Neural cell (in vitro differentiated cells): ENCODE data around the gene KRT2. TPM values are rescaled to one million over a fixed set of nuclear protein-coding genes. Genes with fewer than 3 reads are reported as not detected.

Experiments
- H2AFZ ChIP-seq: fragments of 200-600, 300-800 bp; sonication (generic), shearing (Covaris generic); 2 replicates; pipeline ENCODE4 v1.6.0; 2014; ENCODE audit warnings: low read depth, mild to moderate bottlenecking, antibody characterized with exemption, low read length, moderate library complexity
- H3F3A ChIP-seq: fragments of 200-600 bp; shearing (Covaris generic); 2 replicates; pipeline ENCODE4 v1.6.1; 2016; ENCODE audit warnings: mild to moderate bottlenecking, moderate library complexity, mixed read lengths, antibody characterized with exemption, low read length; ENCODE audit not compliant: insufficient read depth, poor library complexity, severe bottlenecking
- H3K27ac ChIP-seq: fragments of 200-600, 300-800 bp; sonication (generic), shearing (Covaris generic); 2 replicates; pipeline ENCODE4 v1.5.1; 2014; ENCODE audit warnings: mild to moderate bottlenecking, low read length, moderate library complexity
- H3K27me3 ChIP-seq: fragments of 300-800, 200-600 bp; sonication (generic), shearing (Covaris generic); 2 replicates; pipeline ENCODE4 v1.6.0; 2014; ENCODE audit warnings: mild to moderate bottlenecking, low read depth, low read length, moderate library complexity; ENCODE audit not compliant: insufficient read depth
- H3K36me3 ChIP-seq: fragments of 300-800, 200-600 bp; sonication (generic), shearing (Covaris generic); 2 replicates; pipeline ENCODE4 v1.5.1; 2014; ENCODE audit warnings: mild to moderate bottlenecking, antibody characterized with exemption, low read length, moderate library complexity; ENCODE audit not compliant: insufficient read depth
- H3K4me2 ChIP-seq: fragments of 300-800, 200-600 bp; sonication (generic), shearing (Covaris generic); 2 replicates; pipeline ENCODE4 v1.6.0; 2014; ENCODE audit warnings: mild to moderate bottlenecking, low read length
- H3K4me3 ChIP-seq: fragments of 300-800, 200-600 bp; sonication (generic), shearing (Covaris generic); 2 replicates; pipeline ENCODE4 v1.5.1; 2014; ENCODE audit warnings: mild to moderate bottlenecking, low read length, moderate library complexity
- H3K79me2 ChIP-seq: fragments of 200-600 bp; shearing (Covaris generic); replicated peaks from 2 replicates; pipeline ENCODE4 v1.6.0; 2014; ENCODE audit warnings: mild to moderate bottlenecking, low read length, moderate library complexity; ENCODE audit not compliant: insufficient read depth
- H3K9ac ChIP-seq: fragments of 300-800, 200-600 bp; sonication (generic), shearing (Covaris generic); 2 replicates; pipeline ENCODE4 v1.6.1; 2016; ENCODE audit warnings: mild to moderate bottlenecking, low read length, mixed read lengths
- H3K9me2 ChIP-seq: fragments of 200-600 bp; shearing (Covaris generic); 2 replicates; pipeline ENCODE4 v1.6.1; 2016; ENCODE audit warnings: mild to moderate bottlenecking, low read length, mixed read lengths; ENCODE audit not compliant: insufficient read depth
- H3K9me3 ChIP-seq: fragments of 200-600, 300-800 bp; sonication (generic), shearing (Covaris generic); 2 replicates; pipeline ENCODE4 v1.6.1; 2016; ENCODE audit warnings: mild to moderate bottlenecking, mixed run types, low read length, moderate library complexity, mixed read lengths
- H4K20me1 ChIP-seq: fragments of 200-600 bp; shearing (Covaris generic); 2 replicates; pipeline ENCODE4 v1.6.1; 2016; ENCODE audit warnings: mild to moderate bottlenecking, mixed run types; ENCODE audit not compliant: insufficient read depth
- CTCF ChIP-seq: fragments of 450-650 bp; IDR thresholded peaks from 2 replicates; pipeline ENCODE4 v1.5.1; 2014; ENCODE audit warnings: antibody characterized with exemption, mild to moderate bottlenecking, moderate library complexity; ENCODE audit not compliant: poor library complexity, severe bottlenecking
- EP300 ChIP-seq: fragments of 450-650 bp; conservative IDR thresholded peaks from 2 replicates; pipeline ENCODE4 v1.6.1; 2014; ENCODE audit warnings: antibody characterized with exemption, mild to moderate bottlenecking, moderate library complexity; ENCODE audit not compliant: poor library complexity, severe bottlenecking
- EZH2 ChIP-seq: fragments of 200-600, 300-800 bp; shearing (Covaris generic), sonication (generic); IDR thresholded peaks from 2 replicates; pipeline ENCODE4 v1.6.1; 2014; ENCODE audit warnings: antibody characterized with exemption, low read length, borderline replicate concordance, mild to moderate bottlenecking; ENCODE audit not compliant: insufficient read depth, poor library complexity, severe bottlenecking
- MXI1 ChIP-seq: fragments of 450-650 bp; conservative IDR thresholded peaks from 2 replicates; pipeline ENCODE4 v1.6.1; 2014; ENCODE audit warnings: antibody characterized with exemption, mild to moderate bottlenecking; ENCODE audit not compliant: poor library complexity, severe bottlenecking
- POLR2AphosphoS5 ChIP-seq: IDR thresholded peaks from 2 replicates; pipeline ENCODE4 v1.6.1; 2012
- RAD21 ChIP-seq: fragments of 450-650 bp; conservative IDR thresholded peaks from 2 replicates; pipeline ENCODE4 v1.6.1; 2014; ENCODE audit warnings: antibody characterized with exemption, mild to moderate bottlenecking, moderate library complexity
- REST ChIP-seq: IDR thresholded peaks from 2 replicates; pipeline ENCODE4 v1.6.1; 2012; ENCODE audit warnings: borderline replicate concordance
- SMC3 ChIP-seq: fragments of 450-650 bp; conservative IDR thresholded peaks from 2 replicates; pipeline ENCODE4 v1.6.1; 2014; ENCODE audit warnings: antibody characterized with exemption, mild to moderate bottlenecking, moderate library complexity; ENCODE audit not compliant: poor library complexity
- TAF1 ChIP-seq: IDR thresholded peaks from 2 replicates; pipeline ENCODE4 v1.6.1; 2012; ENCODE audit warnings: low read depth
- polyA plus RNA-seq: library from polyadenylated mRNA; depleted of rRNA; stranded (reverse); fragments of >200 nt; gene quantifications from 2 replicates; pipeline ENCODE4 v1.2.3, GENCODE V29; 2014

KRT2 gene
- polyA plus RNA-seq, 1 donor from 2014 or later, result not detected

- no peak within 1 kb of the TSS for H3K4me2 ChIP-seq
- H3K36me3 ChIP-seq, result no peaks in the 10 kb centered on the region
- H3K9ac ChIP-seq, result no peak within 1 kb of the TSS
- H3F3A ChIP-seq, result no peaks in the 10 kb centered on the region
- no peak within 1 kb of the TSS for H3K27ac ChIP-seq
- no peak for TF ChIP-seq EP300
- no peak for TF ChIP-seq TAF1
- TF ChIP-seq EZH2, result no peak
- TF ChIP-seq RAD21, result no peak
- no peak for TF ChIP-seq POLR2AphosphoS5
- no peak for TF ChIP-seq CTCF
- TF ChIP-seq SMC3, result no peak
- TF ChIP-seq REST, result no peak
- TF ChIP-seq MXI1, result no peak
- no peaks in the 10 kb centered on the region for H3K9me3 ChIP-seq
- H2AFZ ChIP-seq, result no peak within 1 kb of the TSS
- no peaks in the 10 kb centered on the region for H3K79me2 ChIP-seq
- no peaks in the 10 kb centered on the region for H3K27me3 ChIP-seq
- no peaks in the 10 kb centered on the region for H3K9me2 ChIP-seq
- no peak within 1 kb of the TSS for H3K4me3 ChIP-seq
- H4K20me1 ChIP-seq, result no peaks in the 10 kb centered on the region
Measured at GRCh38 chr12:52680363-52680762, 28.4 kb upstream of the KRT2 start, which contains the start of gene KRT1. Gene KRT1, minus strand, starts transcription at chr12:52680407. Its CDS starts 59 bp downstream, at chr12:52680348.

GRCh38 chr12:52679875-52680274 lies 27.9 kb upstream of the KRT2 start:
- H3K27ac ChIP-seq, result no peak overlapping the region
- no peaks in the 10 kb centered on the region for H3F3A ChIP-seq
- H3K4me3 ChIP-seq, result no peak overlapping the region
- H3K9me2 ChIP-seq, result no peaks in the 10 kb centered on the region
- H4K20me1 ChIP-seq, result no peaks in the 10 kb centered on the region
- H3K9me3 ChIP-seq, result no peaks in the 10 kb centered on the region
- H3K36me3 ChIP-seq, result no peaks in the 10 kb centered on the region
- H3K27me3 ChIP-seq, result no peaks in the 10 kb centered on the region
- TF ChIP-seq POLR2AphosphoS5, result no peak
- no peak for TF ChIP-seq CTCF
- no peak for TF ChIP-seq REST
- no peak for TF ChIP-seq MXI1
- no peak for TF ChIP-seq SMC3
- no peak for TF ChIP-seq EP300
- TF ChIP-seq EZH2, result no peak
- no peak for TF ChIP-seq RAD21
- TF ChIP-seq TAF1, result no peak
- H2AFZ ChIP-seq, result no peak overlapping the region
- no peaks in the 10 kb centered on the region for H3K79me2 ChIP-seq
- H3K9ac ChIP-seq, result no peak overlapping the region
- H3K4me2 ChIP-seq, result no peak overlapping the region
